A673 (cell line): ENCODE measurements around the gene ZNF322. TPM values are rescaled to one million over a fixed set of nuclear protein-coding genes. Genes with fewer than 3 reads are reported as not detected.

Experiments
- BruUV-seq: library from RNA; stranded (reverse); fragments of 400-500 nt; replicated peaks from 2 replicates; lab custom pipeline; 2021; lab: Mats Ljungman, UMichigan
- CTCF ChIA-PET: fragments of 300-600 bp; sonication (Branson Sonifier 250); formaldehyde crosslinking; loops from one replicate; lab custom pipeline; 2022; ENCODE audit warnings: antibody characterized with exemption; lab: Charles Lee
- POLR2A ChIA-PET: fragments of 300-600 bp; sonication (Branson Sonifier 250); formaldehyde crosslinking; loops from one replicate; lab custom pipeline; 2022; ENCODE audit warnings: antibody characterized with exemption; ENCODE audit not compliant: low non-redundant PET; lab: Charles Lee
- DNase-seq: peaks from one replicate; pipeline ENCODE4 v3.0.0-alpha.2; 2015; ENCODE audit warnings: low spot score
- H3K27ac ChIP-seq: fragments of 200-600 bp; sonication (generic); 2 replicates; pipeline ENCODE4 v1.5.1; 2016; ENCODE audit warnings: mixed run types, low read depth, mild to moderate bottlenecking, mixed read lengths, antibody characterized with exemption, low read length; ENCODE audit not compliant: poor library complexity, severe bottlenecking
- H3K27me3 ChIP-seq: fragments of 200-600 bp; sonication (generic); replicated peaks from 2 replicates; pipeline ENCODE4 v1.6.1; 2017; ENCODE audit warnings: mixed run types, low read depth, mild to moderate bottlenecking, mixed read lengths, antibody characterized with exemption, low read length; ENCODE audit not compliant: insufficient read depth, poor library complexity
- H3K36me3 ChIP-seq: fragments of 200-600 bp; sonication (generic); 2 replicates; pipeline ENCODE4 v1.6.1; 2016; ENCODE audit warnings: mixed run types, mild to moderate bottlenecking, mixed read lengths, antibody characterized with exemption, low read length; ENCODE audit not compliant: insufficient read depth, poor library complexity, severe bottlenecking
- H3K4me1 ChIP-seq: fragments of 200-600 bp; sonication (generic); 2 replicates; pipeline ENCODE4 v1.6.1; 2017; ENCODE audit warnings: mixed run types, mild to moderate bottlenecking, mixed read lengths, antibody characterized with exemption, low read length; ENCODE audit not compliant: insufficient read depth, poor library complexity, severe bottlenecking
- H3K4me3 ChIP-seq: fragments of 200-600 bp; sonication (generic); 2 replicates; pipeline ENCODE4 v1.5.1; 2016; ENCODE audit warnings: low read depth, mixed run types, mild to moderate bottlenecking, mixed read lengths, low read length; ENCODE audit not compliant: poor library complexity, severe bottlenecking
- H3K9me3 ChIP-seq: fragments of 200-600 bp; sonication (generic); 2 replicates; pipeline ENCODE4 v1.6.1; 2016; ENCODE audit warnings: mixed run types, low read depth, mild to moderate bottlenecking, mixed read lengths, antibody characterized with exemption, low read length; ENCODE audit not compliant: poor library complexity, severe bottlenecking
- EZH2 ChIP-seq: fragments of 200-600 bp; sonication (generic); IDR thresholded peaks from 2 replicates; pipeline ENCODE4 v1.6.1; 2017; ENCODE audit warnings: borderline replicate concordance, low read depth, mild to moderate bottlenecking, mixed read lengths, antibody characterized with exemption, low read length; ENCODE audit not compliant: poor library complexity, severe bottlenecking
- intact Hi-C: fragments of 100-400 bp; cut with micrococcal nuclease; formaldehyde crosslinking; loops from one replicate; pipeline ENCODE4 v1.10.0; 2022; ENCODE audit not compliant: unreplicated experiment
- total RNA-seq: library from RNA; stranded (reverse); gene quantifications from 2 replicates; pipeline ENCODE4 v1.2.3, GENCODE V29; 2021
- TF ChIP-seq, protein P1 (sequence below): fragments of 300-800, 200-600 bp; sonication (generic); conservative IDR thresholded peaks from 2 replicates; pipeline ENCODE4 v1.5.1; 2017; ENCODE audit warnings: low read depth, mild to moderate bottlenecking, antibody characterized with exemption, low read length, moderate library complexity, mixed read lengths

ZNF322 gene
- total RNA-seq, 1 experiment from 2014 or later, result 21.5 TPM

DNA sequence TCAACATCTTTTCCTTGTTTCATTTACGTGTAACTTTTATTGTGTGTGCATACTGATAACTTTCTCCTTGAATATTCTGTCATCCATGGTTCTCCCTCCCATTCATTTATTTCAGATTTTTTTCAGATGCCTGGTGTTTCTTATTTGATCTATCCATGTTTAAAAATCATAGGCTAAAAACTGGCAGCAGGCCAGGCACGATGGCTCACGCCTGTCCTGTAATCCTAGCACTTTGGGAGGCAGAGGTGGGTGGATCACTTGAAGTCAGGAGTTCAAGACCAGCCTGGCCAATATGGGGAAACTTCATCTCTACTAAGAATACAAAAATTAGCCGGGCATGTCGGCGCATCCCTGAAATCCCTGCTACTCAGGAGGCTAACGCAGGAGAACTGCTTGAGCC lies 31.7 kb downstream of the ZNF322 start:
- no TSS peak for BruUV-seq
- H3K4me1 ChIP-seq, result no peaks in the 10 kb centered on the region
- CTCF ChIA-PET, result no interaction called here
- H3K27ac ChIP-seq, result no peak overlapping the region
- no peaks in the 10 kb centered on the region for H3K36me3 ChIP-seq
- POLR2A ChIA-PET, result no interaction called here
- intact Hi-C loops, result no loop called here
- DNase-seq, result no peak
- no peak for TF ChIP-seq EZH2
- TF ChIP-seq, protein P1, sequence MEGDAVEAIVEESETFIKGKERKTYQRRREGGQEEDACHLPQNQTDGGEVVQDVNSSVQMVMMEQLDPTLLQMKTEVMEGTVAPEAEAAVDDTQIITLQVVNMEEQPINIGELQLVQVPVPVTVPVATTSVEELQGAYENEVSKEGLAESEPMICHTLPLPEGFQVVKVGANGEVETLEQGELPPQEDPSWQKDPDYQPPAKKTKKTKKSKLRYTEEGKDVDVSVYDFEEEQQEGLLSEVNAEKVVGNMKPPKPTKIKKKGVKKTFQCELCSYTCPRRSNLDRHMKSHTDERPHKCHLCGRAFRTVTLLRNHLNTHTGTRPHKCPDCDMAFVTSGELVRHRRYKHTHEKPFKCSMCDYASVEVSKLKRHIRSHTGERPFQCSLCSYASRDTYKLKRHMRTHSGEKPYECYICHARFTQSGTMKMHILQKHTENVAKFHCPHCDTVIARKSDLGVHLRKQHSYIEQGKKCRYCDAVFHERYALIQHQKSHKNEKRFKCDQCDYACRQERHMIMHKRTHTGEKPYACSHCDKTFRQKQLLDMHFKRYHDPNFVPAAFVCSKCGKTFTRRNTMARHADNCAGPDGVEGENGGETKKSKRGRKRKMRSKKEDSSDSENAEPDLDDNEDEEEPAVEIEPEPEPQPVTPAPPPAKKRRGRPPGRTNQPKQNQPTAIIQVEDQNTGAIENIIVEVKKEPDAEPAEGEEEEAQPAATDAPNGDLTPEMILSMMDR, result no peak
- H3K27me3 ChIP-seq, result no peaks in the 10 kb centered on the region
- H3K4me3 ChIP-seq, result no peak overlapping the region
- H3K9me3 ChIP-seq, result no peaks in the 10 kb centered on the region

DNA sequence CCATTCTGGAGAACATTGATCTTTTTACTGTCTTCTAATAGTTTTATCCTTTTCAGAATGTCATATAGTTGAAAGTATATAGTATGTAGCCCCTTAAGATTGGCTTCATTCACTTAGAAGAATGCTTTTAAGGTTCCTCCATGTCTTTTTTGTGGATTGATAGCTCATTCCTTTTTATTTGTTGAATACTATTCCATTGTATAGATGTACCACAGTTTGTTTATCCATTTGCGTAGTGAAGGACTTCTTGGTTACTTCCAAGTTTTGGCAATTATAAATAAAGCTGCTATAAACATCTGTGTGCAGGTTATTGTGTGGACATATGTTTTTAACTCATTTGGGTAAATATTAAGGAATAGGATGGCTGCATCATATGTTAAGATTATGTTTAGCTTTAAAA lies 35.0 kb downstream of the ZNF322 start:
- no peaks in the 10 kb centered on the region for H3K4me1 ChIP-seq
- CTCF ChIA-PET, result no interaction called here
- H3K27ac ChIP-seq, result no peak overlapping the region
- intact Hi-C loops, result no loop called here
- no peak for DNase-seq
- H3K9me3 ChIP-seq, result no peaks in the 10 kb centered on the region
- no peak overlapping the region for H3K4me3 ChIP-seq
- no peaks in the 10 kb centered on the region for H3K27me3 ChIP-seq
- H3K36me3 ChIP-seq, result no peaks in the 10 kb centered on the region
- TF ChIP-seq EZH2, result no peak
- TF ChIP-seq, protein P1, result no peak
- no TSS peak for BruUV-seq
- POLR2A ChIA-PET, result no interaction called here

DNA sequence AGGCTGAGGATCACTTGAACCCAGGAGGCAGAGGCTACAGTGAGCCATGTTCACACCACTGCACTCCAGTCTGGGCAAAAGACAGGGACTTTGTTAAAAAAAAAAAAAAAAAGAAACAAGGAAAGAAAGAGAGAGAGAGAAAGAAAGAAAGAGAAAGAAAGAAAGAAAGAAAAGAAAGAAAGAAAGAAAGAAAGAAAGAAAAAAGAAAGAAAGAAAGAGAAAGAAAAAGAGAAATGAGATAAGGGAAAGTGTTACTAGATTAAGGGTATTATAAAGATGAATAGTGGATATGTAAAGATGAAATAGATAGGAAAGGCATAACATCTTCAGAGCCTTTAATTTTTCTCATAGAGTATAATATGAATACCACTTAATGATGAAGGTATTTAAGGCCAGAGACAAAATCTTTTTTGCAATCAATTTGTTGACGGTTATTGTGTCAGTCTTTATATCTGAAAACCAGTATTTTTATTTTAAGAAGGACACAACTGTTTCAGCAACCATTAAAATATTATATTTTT lies 36.1 kb downstream of the ZNF322 start:
- TF ChIP-seq EZH2, result no peak
- TF ChIP-seq, protein P1, result no peak
- ChIA-PET POLR2A (no interaction called here), CTCF (no interaction called here)
- DNase-seq, result no peak
- Histone ChIP-seq H3K27me3 (no peaks in the 10 kb centered on the region), H3K4me3 (no peak overlapping the region), H3K9me3 (no peaks in the 10 kb centered on the region), H3K27ac (no peak overlapping the region), H3K36me3 (no peaks in the 10 kb centered on the region), H3K4me1 (no peaks in the 10 kb centered on the region)
- intact Hi-C loops, result no loop called here
- BruUV-seq, result no TSS peak
